ENCODE results near the gene MMP13.
"Not testable (repeated sequence)": the region's sequence is repeated elsewhere in the genome, so short reads cannot be mapped to it uniquely, and the experiment has no call there.

Gene MMP13

GRCh38 chr11:102955624-102956023 is at the start of gene MMP13:
MMP13 (minus strand) TSS chr11:102955732; CDS start chr11:102955705, 27 bp downstream.
- peak; percentile 41 for DNase-seq

DNA sequence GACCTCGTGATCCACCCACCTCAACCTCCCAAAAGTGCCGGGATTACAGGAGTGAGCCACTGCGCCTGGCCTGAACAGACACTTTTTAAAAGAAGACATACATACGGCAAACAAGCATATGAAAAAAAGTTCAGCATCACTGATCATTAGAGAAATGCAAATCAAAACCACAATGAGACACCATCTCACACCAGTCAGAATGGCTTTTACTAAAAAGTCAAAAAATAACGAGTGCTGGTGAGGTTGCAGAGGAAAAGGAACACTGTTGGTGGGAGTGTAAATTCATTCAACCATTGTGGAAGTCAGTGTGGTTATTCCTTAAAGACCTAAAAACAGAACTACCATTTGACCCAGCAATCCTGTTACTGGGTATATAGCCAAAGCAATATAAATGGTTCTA is 48.7 kb upstream of the MMP13 start:
- not testable (repeated sequence) for DNase-seq

GRCh38 chr11:102994105-102994504 is 38.6 kb upstream of the MMP13 start:
- peak; percentile 78 for DNase-seq

GRCh38 chr11:102991776-102992175 is 36.2 kb upstream of the MMP13 start:
- no peak for DNase-seq

- DNase-seq: peak; percentile 38
Measured at GRCh38 chr11:102990145-102990544, 34.6 kb upstream of the MMP13 start.

- DNase-seq: peak; percentile 58
Measured at GRCh38 chr11:102989379-102990047, 34.0 kb upstream of the MMP13 start.

GRCh38 chr11:102986815-102987214 is 31.3 kb upstream of the MMP13 start:
- peak; percentile 79 for DNase-seq

GRCh38 chr11:102985850-102986249 is 30.3 kb upstream of the MMP13 start:
- no peak for DNase-seq

DNA sequence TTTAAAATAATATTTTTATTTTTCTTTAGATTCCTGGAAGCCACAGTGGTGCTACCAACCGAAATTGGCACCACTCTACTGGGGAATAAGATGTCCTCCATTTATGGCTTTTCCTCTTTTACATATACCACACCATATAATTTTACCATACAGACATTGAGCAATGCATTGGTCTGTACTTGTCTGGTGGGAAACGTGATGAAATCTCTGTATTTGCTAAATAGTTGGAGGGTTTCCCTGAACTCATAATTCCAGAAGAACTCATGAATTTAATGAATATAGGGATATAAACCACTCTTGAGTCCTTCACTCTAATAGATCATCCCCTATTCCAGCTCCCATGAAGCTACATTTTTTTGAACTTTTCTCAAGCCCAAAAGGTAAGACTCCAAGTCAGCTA is 28.0 kb upstream of the MMP13 start:
- peak; percentile 64 for DNase-seq

DNA sequence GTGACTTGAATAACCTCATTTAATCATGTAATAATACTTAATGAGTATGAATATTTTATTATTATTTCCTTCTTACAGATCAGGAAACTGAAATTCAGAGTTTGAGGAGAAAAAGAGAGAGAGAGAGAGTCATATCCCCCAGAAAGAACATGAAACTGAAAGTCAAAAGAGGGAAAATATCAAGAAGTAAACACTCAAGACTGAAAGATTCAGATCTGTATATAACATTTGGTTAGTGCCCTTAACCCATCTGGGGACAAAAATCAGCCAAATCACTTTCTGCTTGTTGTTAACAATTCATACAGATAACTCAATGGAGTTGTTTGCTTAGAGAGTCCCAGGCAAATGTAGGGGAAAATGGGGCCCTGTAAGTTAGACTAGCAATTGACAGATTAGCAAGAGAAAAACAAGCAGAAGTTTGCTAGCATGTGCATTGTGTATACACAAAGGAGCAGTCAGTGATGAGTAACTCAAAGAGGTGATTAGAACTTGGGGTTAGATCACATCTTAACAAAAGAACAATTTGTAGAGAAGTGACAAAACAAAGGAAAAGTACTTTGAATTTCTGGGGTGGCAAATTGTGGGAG is 25.9 kb upstream of the MMP13 start:
- DNase-seq: no peak

GRCh38 chr11:102974552-102975280 is 19.2 kb upstream of the MMP13 start:
- DNase-seq: peak; percentile 76

DNA sequence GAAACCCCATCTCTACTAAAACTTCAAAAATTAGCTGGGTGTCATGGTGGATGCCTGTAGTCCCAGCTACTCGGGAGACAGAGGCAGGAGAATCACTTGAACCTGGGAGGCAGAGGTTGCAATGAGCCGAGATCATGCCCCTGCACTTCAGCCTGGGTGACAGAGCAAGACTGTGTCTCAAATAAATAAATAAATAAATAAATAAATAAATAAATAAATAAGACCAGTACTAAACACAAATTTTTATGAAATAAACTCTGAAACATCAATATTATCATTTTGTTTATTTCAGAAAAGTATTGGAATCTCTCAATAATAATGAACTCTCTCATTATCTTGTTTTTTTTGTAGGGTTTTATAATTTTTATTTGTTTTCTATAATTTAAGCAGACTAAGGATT is 18.2 kb upstream of the MMP13 start:
- not testable (repeated sequence) for DNase-seq

- no peak for DNase-seq
Measured at GRCh38 chr11:102972853-102973252, 17.3 kb upstream of the MMP13 start.

GRCh38 chr11:102971766-102972165 is 16.2 kb upstream of the MMP13 start:
- peak; percentile 93 for DNase-seq

DNA sequence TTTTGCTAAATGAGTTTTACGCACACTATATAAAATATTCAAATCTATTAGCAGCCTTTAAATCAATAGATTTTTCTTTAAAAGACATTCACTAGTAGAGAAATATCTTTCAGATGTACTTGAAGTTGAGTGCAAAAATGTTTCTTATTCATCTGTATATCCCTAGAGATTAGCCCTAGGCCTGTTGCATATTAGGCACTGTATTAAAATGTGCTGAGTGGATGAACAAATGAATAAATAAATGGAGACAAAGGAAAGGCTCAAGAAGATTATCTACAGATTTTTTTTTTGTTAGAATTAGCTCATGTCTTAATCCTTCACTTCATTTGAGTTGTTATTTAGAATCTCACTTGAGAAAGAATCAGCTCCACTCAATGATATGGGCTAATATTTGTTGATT is 12.0 kb upstream of the MMP13 start:
- no peak for DNase-seq

DNA sequence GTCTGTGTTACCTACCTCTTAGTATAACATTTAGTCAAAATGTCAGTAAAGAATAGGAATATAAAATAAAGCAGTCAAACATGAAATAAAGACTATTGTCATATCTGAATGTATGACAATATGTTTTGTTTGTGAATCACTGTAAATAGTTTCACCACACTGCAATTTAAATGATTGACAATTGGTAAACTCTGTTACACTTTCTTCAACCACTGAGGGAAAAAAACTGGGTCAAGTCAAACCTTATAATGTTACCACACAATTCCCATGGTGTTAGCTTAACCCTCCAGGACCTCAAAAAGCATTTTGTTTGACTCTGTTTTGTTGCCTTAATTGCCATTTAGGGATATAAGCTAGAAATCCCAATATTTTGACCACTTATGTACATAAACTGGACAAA is 10.5 kb upstream of the MMP13 start:
- DNase-seq: no peak

GRCh38 chr11:102964867-102965266 is 9.3 kb upstream of the MMP13 start:
- DNase-seq: no peak

DNA sequence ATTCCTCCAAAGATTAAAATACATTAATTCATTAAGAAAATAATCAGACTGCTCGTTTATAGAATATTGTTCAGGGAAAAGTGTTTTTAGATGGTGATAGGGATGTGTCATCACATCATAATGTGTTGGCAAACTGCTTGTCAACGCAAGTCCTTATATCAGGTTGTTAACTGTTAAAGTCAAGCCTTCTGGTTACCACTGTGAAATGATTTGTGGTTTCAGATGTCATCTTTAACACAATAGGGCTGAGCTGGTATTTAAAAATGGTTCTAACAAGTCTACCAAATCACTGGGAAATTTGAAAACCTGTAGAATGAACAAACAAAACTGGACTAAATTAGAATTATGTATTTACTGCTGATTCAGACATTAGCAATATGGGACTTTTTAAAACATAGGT is 2.4 kb upstream of the MMP13 start:
- DNase-seq: peak; percentile 49

GRCh38 chr11:102950622-102951081 is 4.9 kb downstream of the MMP13 start:
- peak; percentile 82 for DNase-seq

DNA sequence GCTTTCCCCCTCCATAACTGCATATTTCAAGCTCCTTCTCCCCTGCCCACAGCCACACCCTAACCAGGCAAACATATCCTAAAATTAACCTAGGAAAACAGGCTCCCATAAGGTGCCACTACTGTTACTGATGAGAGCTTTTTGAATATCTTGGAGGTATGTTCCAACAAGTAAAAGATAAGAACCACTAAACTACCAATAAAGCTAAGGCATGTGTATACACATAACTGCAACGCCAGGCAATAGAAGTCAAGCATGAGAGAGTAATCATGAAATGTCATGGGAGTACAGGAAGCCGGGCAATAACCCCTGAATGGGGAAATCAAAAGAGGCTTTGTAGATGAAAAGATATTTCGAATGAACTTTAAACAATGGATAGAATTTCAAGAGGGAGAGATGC is 9.3 kb downstream of the MMP13 start:
- DNase-seq: no peak

- DNase-seq: peak; percentile 75
Measured at GRCh38 chr11:102940714-102941588, 14.6 kb downstream of the MMP13 start.

GRCh38 chr11:102936864-102937509 is 18.5 kb downstream of the MMP13 start:
- DNase-seq: no peak
